ENCODE measurements around the gene ITPKB.
"Not testable (repeated sequence)": the region's sequence is repeated elsewhere in the genome, so short reads cannot be mapped to it uniquely, and the experiment has no call there.

Gene ITPKB

GRCh38 chr1:226600254-226600653 is 138.8 kb downstream of the ITPKB start:
- Histone ChIP-seq H3K4me3 (ENCODE audit: low read length in 2 of 2) (no peak overlapping the region), H3K9me3 (ENCODE audit: control insufficient read depth in 2 of 2, low read length in 2 of 2) (no peaks in the 10 kb centered on the region), H3K27ac (ENCODE audit: low read length) (no peak overlapping the region), H3K27me3 (ENCODE audit: control insufficient read depth in 1 of 2, insufficient read depth in 2 of 2, low read length in 2 of 2) (no peaks in the 10 kb centered on the region), H3K4me1 (ENCODE audit: control insufficient read depth, insufficient read depth, low read length) (peaks cover 12% of the 10 kb centered on the region), H3K9ac (ENCODE audit: low read length in 2 of 2) (no peak overlapping the region), H3K36me3 (ENCODE audit: control insufficient read depth in 2 of 2, insufficient read depth in 2 of 2, low read length in 2 of 2) (no peaks in the 10 kb centered on the region)

- Histone ChIP-seq H3K4me3 (ENCODE audit: low read length in 2 of 2) (no peak overlapping the region), H3K27me3 (ENCODE audit: control insufficient read depth in 1 of 2, insufficient read depth in 2 of 2, low read length in 2 of 2) (no peaks in the 10 kb centered on the region), H3K4me1 (ENCODE audit: control insufficient read depth, insufficient read depth, low read length) (peaks cover 12% of the 10 kb centered on the region), H3K27ac (ENCODE audit: low read length) (no peak overlapping the region), H3K36me3 (ENCODE audit: control insufficient read depth in 2 of 2, insufficient read depth in 2 of 2, low read length in 2 of 2) (no peaks in the 10 kb centered on the region), H3K9me3 (ENCODE audit: control insufficient read depth in 2 of 2, low read length in 2 of 2) (no peaks in the 10 kb centered on the region), H3K9ac (ENCODE audit: low read length in 2 of 2) (no peak overlapping the region)
Observed at GRCh38 chr1:226599636-226600238, 139.3 kb downstream of the ITPKB start.

GRCh38 chr1:226598955-226599354 is 140.1 kb downstream of the ITPKB start:
- H3K9me3 ChIP-seq (ENCODE audit: control insufficient read depth in 2 of 2, low read length in 2 of 2); H3K27ac ChIP-seq (ENCODE audit: low read length); H3K27me3 ChIP-seq (ENCODE audit: control insufficient read depth in 1 of 2, insufficient read depth in 2 of 2, low read length in 2 of 2): not testable (repeated sequence)

GRCh38 chr1:226598455-226598849 is 140.6 kb downstream of the ITPKB start:
- Histone ChIP-seq H3K4me1 (ENCODE audit: control insufficient read depth, insufficient read depth, low read length) (peaks cover 4% of the 10 kb centered on the region), H3K9ac (ENCODE audit: low read length in 2 of 2) (no peak overlapping the region), H3K4me3 (ENCODE audit: low read length in 2 of 2) (no peak overlapping the region), H3K9me3 (ENCODE audit: control insufficient read depth in 2 of 2, low read length in 2 of 2) (no peaks in the 10 kb centered on the region), H3K27ac (ENCODE audit: low read length) (no peak overlapping the region), H3K27me3 (ENCODE audit: control insufficient read depth in 1 of 2, insufficient read depth in 2 of 2, low read length in 2 of 2) (no peaks in the 10 kb centered on the region), H3K36me3 (ENCODE audit: control insufficient read depth in 2 of 2, insufficient read depth in 2 of 2, low read length in 2 of 2) (no peaks in the 10 kb centered on the region)

More at GRCh38 chr1:226598955-226599354, 140.1 kb downstream of the ITPKB start:
- H3K4me3 ChIP-seq (ENCODE audit: low read length in 2 of 2); H3K9ac ChIP-seq (ENCODE audit: low read length in 2 of 2); H3K36me3 ChIP-seq (ENCODE audit: control insufficient read depth in 2 of 2, insufficient read depth in 2 of 2, low read length in 2 of 2); H3K4me1 ChIP-seq (ENCODE audit: control insufficient read depth, insufficient read depth, low read length): not testable (repeated sequence)

GRCh38 chr1:226597616-226598454 is 141.2 kb downstream of the ITPKB start:
- H3K4me1 ChIP-seq (ENCODE audit: control insufficient read depth, insufficient read depth, low read length): peaks cover 4% of the 10 kb centered on the region
- H3K9ac ChIP-seq (ENCODE audit: low read length in 2 of 2): no peak overlapping the region
- no peaks in the 10 kb centered on the region for H3K27me3 ChIP-seq (ENCODE audit: control insufficient read depth in 1 of 2, insufficient read depth in 2 of 2, low read length in 2 of 2)
- no peaks in the 10 kb centered on the region for H3K9me3 ChIP-seq (ENCODE audit: control insufficient read depth in 2 of 2, low read length in 2 of 2)
- H3K36me3 ChIP-seq (ENCODE audit: control insufficient read depth in 2 of 2, insufficient read depth in 2 of 2, low read length in 2 of 2): no peaks in the 10 kb centered on the region
- no peak overlapping the region for H3K4me3 ChIP-seq (ENCODE audit: low read length in 2 of 2)
- no peak overlapping the region for H3K27ac ChIP-seq (ENCODE audit: low read length)

- no peaks in the 10 kb centered on the region for H3K36me3 ChIP-seq (ENCODE audit: control insufficient read depth in 2 of 2, insufficient read depth in 2 of 2, low read length in 2 of 2)
- H3K4me1 ChIP-seq (ENCODE audit: control insufficient read depth, insufficient read depth, low read length): no peaks in the 10 kb centered on the region
- H3K9ac ChIP-seq (ENCODE audit: low read length in 2 of 2): no peak overlapping the region
- no peak overlapping the region for H3K27ac ChIP-seq (ENCODE audit: low read length)
- no peaks in the 10 kb centered on the region for H3K9me3 ChIP-seq (ENCODE audit: control insufficient read depth in 2 of 2, low read length in 2 of 2)
- no peak overlapping the region for H3K4me3 ChIP-seq (ENCODE audit: low read length in 2 of 2)
- H3K27me3 ChIP-seq (ENCODE audit: control insufficient read depth in 1 of 2, insufficient read depth in 2 of 2, low read length in 2 of 2): no peaks in the 10 kb centered on the region
Observed at GRCh38 chr1:226596531-226597165, 142.4 kb downstream of the ITPKB start.

GRCh38 chr1:226593541-226593940 is 145.5 kb downstream of the ITPKB start:
- H3K9ac ChIP-seq (ENCODE audit: low read length in 2 of 2): no peak overlapping the region
- peaks cover 2% of the 10 kb centered on the region for H3K4me1 ChIP-seq (ENCODE audit: control insufficient read depth, insufficient read depth, low read length)
- no peaks in the 10 kb centered on the region for H3K36me3 ChIP-seq (ENCODE audit: control insufficient read depth in 2 of 2, insufficient read depth in 2 of 2, low read length in 2 of 2)
- H3K27ac ChIP-seq (ENCODE audit: low read length): no peak overlapping the region
- no peaks in the 10 kb centered on the region for H3K27me3 ChIP-seq (ENCODE audit: control insufficient read depth in 1 of 2, insufficient read depth in 2 of 2, low read length in 2 of 2)
- no peaks in the 10 kb centered on the region for H3K9me3 ChIP-seq (ENCODE audit: control insufficient read depth in 2 of 2, low read length in 2 of 2)
- no peak overlapping the region for H3K4me3 ChIP-seq (ENCODE audit: low read length in 2 of 2)

- peaks cover 4% of the 10 kb centered on the region for H3K4me1 ChIP-seq (ENCODE audit: control insufficient read depth, insufficient read depth, low read length)
- H3K9me3 ChIP-seq (ENCODE audit: control insufficient read depth in 2 of 2, low read length in 2 of 2): no peaks in the 10 kb centered on the region
- no peak overlapping the region for H3K27ac ChIP-seq (ENCODE audit: low read length)
- no peaks in the 10 kb centered on the region for H3K36me3 ChIP-seq (ENCODE audit: control insufficient read depth in 2 of 2, insufficient read depth in 2 of 2, low read length in 2 of 2)
- no peak overlapping the region for H3K4me3 ChIP-seq (ENCODE audit: low read length in 2 of 2)
- H3K27me3 ChIP-seq (ENCODE audit: control insufficient read depth in 1 of 2, insufficient read depth in 2 of 2, low read length in 2 of 2): no peaks in the 10 kb centered on the region
- no peak overlapping the region for H3K9ac ChIP-seq (ENCODE audit: low read length in 2 of 2)
Observed at GRCh38 chr1:226590614-226591013, 148.5 kb downstream of the ITPKB start.

- H3K4me1 ChIP-seq (ENCODE audit: control insufficient read depth, insufficient read depth, low read length): peaks cover 4% of the 10 kb centered on the region
- H3K36me3 ChIP-seq (ENCODE audit: control insufficient read depth in 2 of 2, insufficient read depth in 2 of 2, low read length in 2 of 2): no peaks in the 10 kb centered on the region
- peak overlapping the region; percentile 18 for H3K27ac ChIP-seq (ENCODE audit: low read length)
- H3K9me3 ChIP-seq (ENCODE audit: control insufficient read depth in 2 of 2, low read length in 2 of 2): no peaks in the 10 kb centered on the region
- no peaks in the 10 kb centered on the region for H3K27me3 ChIP-seq (ENCODE audit: control insufficient read depth in 1 of 2, insufficient read depth in 2 of 2, low read length in 2 of 2)
- H3K4me3 ChIP-seq (ENCODE audit: low read length in 2 of 2): no peak overlapping the region
- no peak overlapping the region for H3K9ac ChIP-seq (ENCODE audit: low read length in 2 of 2)
Observed at GRCh38 chr1:226589008-226589733, 149.9 kb downstream of the ITPKB start.

- H3K36me3 ChIP-seq (ENCODE audit: control insufficient read depth in 2 of 2, insufficient read depth in 2 of 2, low read length in 2 of 2): no peaks in the 10 kb centered on the region
- no peak overlapping the region for H3K4me3 ChIP-seq (ENCODE audit: low read length in 2 of 2)
- peaks cover 4% of the 10 kb centered on the region for H3K4me1 ChIP-seq (ENCODE audit: control insufficient read depth, insufficient read depth, low read length)
- no peak overlapping the region for H3K9ac ChIP-seq (ENCODE audit: low read length in 2 of 2)
- peak overlapping the region; percentile 18 for H3K27ac ChIP-seq (ENCODE audit: low read length)
- H3K27me3 ChIP-seq (ENCODE audit: control insufficient read depth in 1 of 2, insufficient read depth in 2 of 2, low read length in 2 of 2): no peaks in the 10 kb centered on the region
- no peaks in the 10 kb centered on the region for H3K9me3 ChIP-seq (ENCODE audit: control insufficient read depth in 2 of 2, low read length in 2 of 2)
Observed at GRCh38 chr1:226588484-226588883, 150.6 kb downstream of the ITPKB start.
